PFSK-1 (cell line): Measurements from ENCODE around the gene GLYAT.

Experiments
- POLR2AphosphoS5 ChIP-seq: IDR thresholded peaks from 2 replicates; pipeline ENCODE4 v1.6.1; 2012; ENCODE audit warnings: low read depth, mild to moderate bottlenecking, control low read depth, low read length, moderate library complexity
- SIN3A ChIP-seq: IDR thresholded peaks from 2 replicates; pipeline ENCODE4 v1.6.1; 2012; ENCODE audit warnings: mild to moderate bottlenecking, low read length, moderate library complexity, borderline replicate concordance; ENCODE audit not compliant: insufficient read depth
- TAF1 ChIP-seq: IDR thresholded peaks from 2 replicates; pipeline ENCODE4 v1.6.1; 2012; ENCODE audit warnings: low read length, control low read depth, borderline replicate concordance; ENCODE audit not compliant: insufficient read depth

DNA sequence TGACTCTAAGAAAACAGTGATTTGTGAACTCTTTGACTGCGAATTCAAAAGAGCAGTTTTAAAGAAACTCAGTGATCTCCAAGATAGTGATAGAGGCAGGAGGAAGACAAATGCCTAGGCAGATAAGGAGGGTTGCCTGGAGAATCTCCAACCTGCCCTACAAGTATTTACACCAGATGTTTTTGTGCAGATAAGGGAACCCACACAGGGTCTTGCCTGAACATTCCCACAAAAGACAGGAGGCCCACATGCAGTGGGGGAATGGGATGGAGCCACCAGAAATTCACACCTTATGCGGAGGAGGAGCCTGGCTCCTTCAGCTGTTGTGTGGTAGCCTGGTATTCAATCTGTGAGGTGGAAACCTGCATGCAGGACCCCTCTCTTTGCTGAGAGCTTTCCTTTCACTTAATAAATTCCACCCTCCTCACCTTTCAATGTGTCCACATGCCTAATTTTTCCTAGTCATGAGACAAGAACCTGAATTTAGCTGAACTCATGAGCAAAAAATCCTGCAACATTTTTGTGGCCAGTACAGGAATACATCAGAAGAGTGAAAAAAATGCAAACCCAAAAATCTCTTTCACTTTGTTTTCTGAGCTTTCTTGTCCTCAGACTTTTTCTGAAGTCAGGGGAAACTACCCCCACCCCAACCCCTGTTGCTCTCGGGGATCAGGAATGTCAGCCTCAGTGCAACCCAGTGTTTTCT, 8.1 kb upstream of the GLYAT start:
- no peak for TF ChIP-seq SIN3A
- no peak for TF ChIP-seq POLR2AphosphoS5
- TF ChIP-seq TAF1 = no peak
